Upper lobe of left lung (tissue), 6 donors: ENCODE measurements around the gene ECHDC3. TPM values are rescaled to one million over a fixed set of nuclear protein-coding genes. Genes with fewer than 3 reads are reported as not detected.
A peak's percentile ranks its signal among the peaks of the same experiment; 100 is the strongest.

ENCODE experiments used
- ATAC-seq, 2 donors: fragments of 200-7000 bp; cut with Tn5 transposase; one replicate each; pipeline ENCODE4 v1.9.1; 2022; ENCODE audit warnings: mild to moderate bottlenecking in 2 of 2, moderate library complexity in 2 of 2; ENCODE audit not compliant: low FRiP score in 2 of 2
- DNase-seq, 2 donors: peaks; one replicate each; pipeline ENCODE4 v3.0.0-alpha.2; 2019 to 2020
- H3K27ac ChIP-seq, 4 donors: fragments of 200-600 bp; sonication (generic); one replicate each; pipeline ENCODE4 v1.5.1; 2016 to 2019
- H3K27me3 ChIP-seq, 4 donors: fragments of 200-600 bp; sonication (generic); one replicate each; pipeline ENCODE4 v1.5.1; 2017 to 2019
- H3K36me3 ChIP-seq, 4 donors: fragments of 200-600 bp; sonication (generic); one replicate each; pipeline ENCODE4 v1.5.1; 2016 to 2019
- H3K4me1 ChIP-seq, 4 donors: fragments of 200-600 bp; sonication (generic); one replicate each; pipeline ENCODE4 v1.5.1; 2018 to 2019
- H3K4me3 ChIP-seq, 4 donors: fragments of 200-600 bp; sonication (generic); one replicate each; pipeline ENCODE4 v1.5.1; 2017 to 2019; ENCODE audit warnings: mild to moderate bottlenecking in 2 of 4, moderate library complexity in 1 of 4
- H3K9me3 ChIP-seq, 4 donors: fragments of 200-600 bp; sonication (generic); one replicate each; pipeline ENCODE4 v1.5.1; 2018 to 2019
- CTCF ChIP-seq, 6 experiments: fragments of 450-650 bp in 4 of 6; fragments of 200-600 bp in 2 of 6; sonication (generic) in 2 of 6; IDR thresholded peaks; one replicate each; pipeline ENCODE4 v1.5.1; 2016 to 2019; ENCODE audit warnings: antibody characterized with exemption in 6 of 6
- EP300 ChIP-seq, 4 donors: sonication (generic); formaldehyde crosslinking; IDR thresholded peaks; one replicate each; pipeline ENCODE4 v1.5.1; 2017; ENCODE audit warnings: antibody characterized with exemption in 4 of 4, control low read depth in 2 of 4
- POLR2A ChIP-seq, 4 donors: fragments of 450-650 bp; IDR thresholded peaks; one replicate each; pipeline ENCODE4 v1.5.1; 2016 to 2017; ENCODE audit warnings: antibody characterized with exemption in 4 of 4, mild to moderate bottlenecking in 2 of 4
- POLR2AphosphoS5 ChIP-seq, 2 donors: sonication (generic); formaldehyde crosslinking; IDR thresholded peaks; one replicate each; pipeline ENCODE4 v1.5.1; 2017; ENCODE audit warnings: antibody characterized with exemption in 2 of 2
- WGBS, 2 donors: methylation state at CpG; one replicate each; pipeline ENCODE4 v1.1.5; 2017 to 2018; 5-methylcytosine and 5-hydroxymethylcytosine counted together
- total RNA-seq, 6 donors: library from RNA; depleted of rRNA in 4 of 6; stranded (reverse); fragments of >200 nt in 4 of 6; gene quantifications; one replicate each; pipeline versions ENCODE4 v1.1.0 to v1.2.1, GENCODE V29; 2016 to 2021
- donor health status: DM: no; HTN: no; CAD: no; lungs with moderate emphysema.
- donor health status: DM: no; HTN: yes; CAD: no; lungs with severe emphysema.

Gene ECHDC3
- total RNA-seq, 6 donors from 2014 or later, result 32.0 to 98.0 (median 61.2) TPM

DNA sequence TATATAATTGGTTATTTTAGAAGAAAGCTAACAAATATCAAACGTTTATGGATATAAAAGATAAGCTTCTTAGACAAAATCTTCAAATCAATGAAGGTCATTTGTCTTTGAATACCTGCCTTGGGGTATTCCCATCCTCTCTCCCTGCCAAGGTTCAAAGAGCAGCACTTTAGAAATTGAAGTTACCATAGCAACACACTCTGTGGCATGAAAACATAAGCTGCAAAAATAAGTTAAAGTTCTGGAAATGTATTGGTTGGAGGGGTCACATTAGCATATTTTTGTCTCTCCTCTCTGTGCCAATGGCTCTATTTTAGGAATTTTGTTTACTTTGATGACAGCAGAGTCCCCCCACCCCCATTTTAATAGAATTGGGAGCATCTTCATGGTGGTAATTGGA lies 12.0 kb downstream of the ECHDC3 start:
- DNase-seq, result no peak

GRCh38 chr10:11754620-11755019 lies 12.4 kb downstream of the ECHDC3 start:
- no peak for TF ChIP-seq EP300 (IDR thresholded peaks at IDR 0.05)
- no peak for TF ChIP-seq CTCF (IDR thresholded peaks at IDR 0.05)
- TF ChIP-seq POLR2AphosphoS5 (IDR thresholded peaks at IDR 0.05), result no peak
- TF ChIP-seq POLR2A (IDR thresholded peaks at IDR 0.05), result no peak
- Histone ChIP-seq H3K27me3 (no peaks in the 10 kb centered on the region), H3K36me3 (peaks cover 0 to 32% (median 6%) of the 10 kb centered on the region in 4 donors), H3K4me3 (no peak overlapping the region), H3K4me1 (peaks cover 3 to 15% (median 7%) of the 10 kb centered on the region in 4 donors), H3K9me3 (no peaks in the 10 kb centered on the region), H3K27ac (no peak overlapping the region)
- 94 to 96% methylated on average over 4 of the region's 4 CpGs for WGBS, 2 donors
- ATAC-seq, result no peak
- DNase-seq, result no peak

More for the DNA sequence above, 12.0 kb downstream of the ECHDC3 start:
- Histone ChIP-seq H3K4me1 (peaks cover 3 to 15% (median 7%) of the 10 kb centered on the region in 4 donors), H3K9me3 (no peaks in the 10 kb centered on the region), H3K36me3 (peaks cover 0 to 32% (median 6%) of the 10 kb centered on the region in 4 donors), H3K4me3 (no peak overlapping the region), H3K27me3 (no peaks in the 10 kb centered on the region), H3K27ac (no peak overlapping the region)
- 0% methylated on average over 1 of the region's 1 CpG for WGBS, 2 donors
- no peak for TF ChIP-seq POLR2AphosphoS5 (IDR thresholded peaks at IDR 0.05)
- no peak for TF ChIP-seq POLR2A (IDR thresholded peaks at IDR 0.05)
- no peak for TF ChIP-seq EP300 (IDR thresholded peaks at IDR 0.05)
- ATAC-seq, result no peak

- ATAC-seq, result no peak
- H3K36me3 ChIP-seq, result peaks cover 0 to 32% (median 9%) of the 10 kb centered on the region in 4 donors
- no peaks in the 10 kb centered on the region for H3K9me3 ChIP-seq
- TF ChIP-seq POLR2A (IDR thresholded peaks at IDR 0.05) (no peak), CTCF (IDR thresholded peaks at IDR 0.05) (no peak), POLR2AphosphoS5 (IDR thresholded peaks at IDR 0.05) (no peak), EP300 (IDR thresholded peaks at IDR 0.05) (no peak)
- peaks cover 3 to 15% (median 7%) of the 10 kb centered on the region in 4 donors for H3K4me1 ChIP-seq
- WGBS, 2 donors, result 90% methylated on average over 21 of the region's 21 CpGs
- peak overlapping the region in 1 of 4 donors; percentile 18 for H3K27ac ChIP-seq
- no peaks in the 10 kb centered on the region for H3K27me3 ChIP-seq
- no peak overlapping the region for H3K4me3 ChIP-seq
- no peak for DNase-seq
Observed at GRCh38 chr10:11755512-11756263, 13.5 kb downstream of the ECHDC3 start.

GRCh38 chr10:11756766-11757315 lies 14.7 kb downstream of the ECHDC3 start:
- Histone ChIP-seq H3K27ac (peak overlapping the region; percentile 40 to 72 (median 60)), H3K36me3 (peaks cover 0 to 37% (median 9%) of the 10 kb centered on the region in 4 donors), H3K9me3 (no peaks in the 10 kb centered on the region), H3K4me1 (peaks cover 3 to 15% (median 7%) of the 10 kb centered on the region in 4 donors), H3K4me3 (no peak overlapping the region), H3K27me3 (no peaks in the 10 kb centered on the region)
- WGBS, 2 donors, result 73 to 80% methylated on average over 11 of the region's 11 CpGs
- no peak for ATAC-seq
- DNase-seq, result no peak
- TF ChIP-seq POLR2A (IDR thresholded peaks at IDR 0.05) (no peak), EP300 (IDR thresholded peaks at IDR 0.05) (no peak), CTCF (IDR thresholded peaks at IDR 0.05) (no peak), POLR2AphosphoS5 (IDR thresholded peaks at IDR 0.05) (no peak)

DNA sequence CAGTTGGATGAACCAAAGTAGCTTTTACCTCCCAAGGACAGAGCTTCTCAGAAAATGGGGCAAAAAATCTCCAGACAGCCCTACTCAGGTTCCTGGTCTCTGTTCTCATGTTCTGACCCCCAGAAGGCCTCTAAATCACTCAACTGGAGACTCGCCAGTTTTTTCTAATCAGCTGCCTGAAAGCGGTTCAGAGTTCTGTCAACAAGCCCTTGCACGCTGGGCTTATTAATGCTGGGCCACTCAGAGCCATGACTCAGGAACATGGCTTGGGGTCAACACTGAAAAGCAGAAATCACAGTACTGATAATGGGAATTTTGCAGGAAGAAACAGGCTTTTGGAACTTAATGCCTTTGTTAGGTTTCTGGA lies 15.3 kb downstream of the ECHDC3 start:
- 37 to 48% methylated on average over 3 of the region's 3 CpGs for WGBS, 2 donors
- peak in 1 of 2 donors; percentile 77 for DNase-seq

More for the DNA sequence above, 15.3 kb downstream of the ECHDC3 start:
- TF ChIP-seq POLR2AphosphoS5 (IDR thresholded peaks at IDR 0.05) (peak in 1 of 2 donors; percentile 38), POLR2A (IDR thresholded peaks at IDR 0.05) (no peak), EP300 (IDR thresholded peaks at IDR 0.05) (no peak), CTCF (IDR thresholded peaks at IDR 0.05) (no peak)
- no peak overlapping the region for H3K4me3 ChIP-seq
- ATAC-seq, result peak; percentile 61 to 79
- H3K4me1 ChIP-seq, result peaks cover 3 to 15% (median 7%) of the 10 kb centered on the region in 4 donors
- peak overlapping the region; percentile 40 to 72 (median 60) for H3K27ac ChIP-seq
- H3K36me3 ChIP-seq, result peaks cover 0 to 39% (median 9%) of the 10 kb centered on the region in 4 donors
- H3K27me3 ChIP-seq, result no peaks in the 10 kb centered on the region
- H3K9me3 ChIP-seq, result no peaks in the 10 kb centered on the region
